HCT116 (cell line): Measurements from ENCODE around the gene MPP2. TPM values are rescaled to one million over a fixed set of nuclear protein-coding genes. Genes with fewer than 3 reads are reported as not detected.

Source experiments
- ATAC-seq: fragments of 200-7000 bp; cut with Tn5 transposase; 2 replicates; pipeline ENCODE4 v1.9.1; 2020; ENCODE audit warnings: mild to moderate bottlenecking, moderate library complexity
- BruUV-seq: library from RNA; stranded (reverse); fragments of 400-500 nt; replicated peaks from 2 replicates; lab custom pipeline; 2021; lab: Mats Ljungman, UMichigan
- CTCF ChIA-PET: fragments of 300-600 bp; sonication (Branson Sonifier 250); formaldehyde crosslinking; loops from one replicate; lab custom pipeline; 2021; ENCODE audit warnings: antibody characterized with exemption; lab: Charles Lee
- POLR2A ChIA-PET: fragments of 300-600, 350-600 bp; sonication (Branson Sonifier 250); formaldehyde crosslinking; loops from one replicate; lab custom pipeline; 2021; ENCODE audit warnings: antibody characterized with exemption; lab: Charles Lee
- RAD21 ChIA-PET, 2 experiments: fragments of 300-600 bp; sonication (Branson Sonifier 250); formaldehyde crosslinking; loops; one replicate each; lab custom pipeline; 2023; ENCODE audit warnings: low total read pairs in 2 of 2; ENCODE audit not compliant: uncharacterized antibody in 2 of 2, unreplicated experiment in 2 of 2, low non-redundant PET in 1 of 2; lab: Charles Lee
- DNase-seq: peaks from one replicate; pipeline ENCODE4 v3.0.0-alpha.2; 2010; ENCODE audit warnings: low read depth, low spot score
- H2AFZ ChIP-seq: fragments of 200-600 bp; shearing (Covaris generic), sonication (generic); 2 replicates; pipeline ENCODE4 v1.6.1; 2017; ENCODE audit warnings: low read depth, mixed run types, mixed read lengths, antibody characterized with exemption, low read length; ENCODE audit not compliant: poor library complexity, severe bottlenecking
- H3K27ac ChIP-seq: 2 replicates; pipeline ENCODE4 v1.5.1; 2012; ENCODE audit warnings: low read depth, low read length
- H3K27me3 ChIP-seq: fragments of 200-600 bp; sonication (generic); 2 replicates; pipeline ENCODE4 v1.6.1; 2016; ENCODE audit warnings: mixed run types, low read length, mixed read lengths; ENCODE audit not compliant: insufficient read depth
- H3K36me3 ChIP-seq, 2 experiments: fragments of 200-500 bp in 1 of 2; fragments of 200-600 bp in 1 of 2; sonication (Bioruptor generic) in 1 of 2; sonication (generic) in 1 of 2; 2 replicates each; pipeline versions ENCODE4 v1.5.1 to v1.6.1; 2014 to 2016; ENCODE audit warnings: low read length in 2 of 2, inconsistent platforms in 1 of 2, mixed read lengths in 1 of 2, mixed run types in 1 of 2; ENCODE audit not compliant: insufficient read depth in 2 of 2, control insufficient read depth in 1 of 2
- H3K4me1 ChIP-seq, 2 experiments: fragments of 200-600 bp in 1 of 2; sonication (generic) in 1 of 2; 2 replicates each; pipeline versions ENCODE4 v1.5.1 to v1.6.1; 2012 to 2017; ENCODE audit warnings: low read length in 2 of 2, inconsistent platforms in 1 of 2, mild to moderate bottlenecking in 1 of 2, mixed read lengths in 1 of 2, mixed run types in 1 of 2, moderate library complexity in 1 of 2; ENCODE audit not compliant: insufficient read depth in 2 of 2, control insufficient read depth in 1 of 2
- H3K4me2 ChIP-seq: fragments of 200-600 bp; sonication (generic); 2 replicates; pipeline ENCODE4 v1.6.1; 2017; ENCODE audit warnings: mixed run types, low read length, mixed read lengths
- H3K4me3 ChIP-seq, 2 experiments: fragments of 200-600 bp in 1 of 2; sonication (generic) in 1 of 2; replicated peaks in 1 of 2; 2 replicates each; pipeline ENCODE4 v1.5.1; 2011 to 2016; ENCODE audit warnings: low read length in 2 of 2, control low read depth in 1 of 2, low read depth in 1 of 2, mild to moderate bottlenecking in 1 of 2, mixed read lengths in 1 of 2, mixed run types in 1 of 2
- H3K79me2 ChIP-seq: fragments of 200-600 bp; sonication (generic); 2 replicates; pipeline ENCODE4 v1.6.1; 2017; ENCODE audit warnings: mild to moderate bottlenecking, mixed run types, low read length, moderate library complexity, mixed read lengths; ENCODE audit not compliant: insufficient read depth
- H3K9ac ChIP-seq: fragments of 200-600 bp; sonication (generic); 2 replicates; pipeline ENCODE4 v1.6.1; 2016; ENCODE audit warnings: low read length, mixed read lengths
- H3K9me2 ChIP-seq: fragments of 200-600 bp; sonication (generic), shearing (Covaris generic); 2 replicates; pipeline ENCODE4 v1.6.1; 2017; ENCODE audit warnings: mixed run types, mild to moderate bottlenecking, moderate library complexity; ENCODE audit not compliant: insufficient read depth
- H3K9me3 ChIP-seq, 2 experiments: fragments of 200-500 bp in 1 of 2; fragments of 200-600 bp in 1 of 2; sonication (Bioruptor generic) in 1 of 2; sonication (generic) in 1 of 2; 2 replicates each; pipeline ENCODE4 v1.6.1; 2014 to 2017; ENCODE audit warnings: low read length in 2 of 2, mixed read lengths in 2 of 2, inconsistent platforms in 1 of 2, low read depth in 1 of 2, mild to moderate bottlenecking in 1 of 2, mixed run types in 1 of 2, moderate library complexity in 1 of 2; ENCODE audit not compliant: control insufficient read depth in 1 of 2, insufficient read depth in 1 of 2
- H4K20me1 ChIP-seq: fragments of 200-600 bp; sonication (generic), shearing (Covaris generic); 2 replicates; pipeline ENCODE4 v1.6.1; 2017; ENCODE audit warnings: mixed run types, mild to moderate bottlenecking, moderate library complexity; ENCODE audit not compliant: insufficient read depth
- ATF3 ChIP-seq: IDR thresholded peaks from 2 replicates; pipeline ENCODE4 v1.6.1; 2012
- CBX3 ChIP-seq: IDR thresholded peaks from 2 replicates; pipeline ENCODE4 v1.6.1; 2012; ENCODE audit warnings: low read depth
- CEBPB ChIP-seq: IDR thresholded peaks from 2 replicates; pipeline ENCODE4 v1.6.1; 2012; ENCODE audit warnings: low read depth
- CTCF ChIP-seq, 3 experiments: fragments of 200-600 bp in 1 of 3; sonication (generic) in 1 of 3; IDR thresholded peaks in 2 of 3; conservative IDR thresholded peaks in 1 of 3; 2 replicates each; pipeline ENCODE4 v1.5.1; 2012 to 2017; ENCODE audit warnings: low read depth in 2 of 3, low read length in 2 of 3, antibody characterized with exemption in 1 of 3, borderline replicate concordance in 1 of 3, control low read depth in 1 of 3, mild to moderate bottlenecking in 1 of 3, mixed read lengths in 1 of 3, mixed run types in 1 of 3, moderate library complexity in 1 of 3; ENCODE audit not compliant: insufficient read depth in 1 of 3
- EGR1 ChIP-seq: IDR thresholded peaks from 2 replicates; pipeline ENCODE4 v1.6.1; 2012; ENCODE audit warnings: low read depth
- ELF1 ChIP-seq: IDR thresholded peaks from 2 replicates; pipeline ENCODE4 v1.6.1; 2012; ENCODE audit warnings: low read depth, borderline replicate concordance
- EZH2 ChIP-seq: fragments of 200-600 bp; sonication (generic); IDR thresholded peaks from 2 replicates; pipeline ENCODE4 v1.6.1; 2017; ENCODE audit warnings: antibody characterized with exemption, mixed run types
- EZH2phosphoT487 ChIP-seq: fragments of 200-600 bp; IDR thresholded peaks from 2 replicates; pipeline ENCODE4 v1.6.1; 2018; ENCODE audit warnings: antibody characterized with exemption, borderline replicate concordance
- MAX ChIP-seq: IDR thresholded peaks from 2 replicates; pipeline ENCODE4 v1.6.1; 2012
- POLR2A ChIP-seq: IDR thresholded peaks from 2 replicates; pipeline ENCODE4 v1.7.0; 2011; ENCODE audit warnings: borderline replicate concordance; ENCODE audit not compliant: insufficient read depth, insufficient read length; ENCODE audit errors: extremely low read depth
- POLR2AphosphoS5 ChIP-seq: IDR thresholded peaks from 2 replicates; pipeline ENCODE4 v1.6.1; 2011; ENCODE audit warnings: mild to moderate bottlenecking, low read depth, low read length, moderate library complexity
- SP1 ChIP-seq: IDR thresholded peaks from 2 replicates; pipeline ENCODE4 v1.6.1; 2012; ENCODE audit warnings: low read depth
- SRF ChIP-seq: IDR thresholded peaks from 2 replicates; pipeline ENCODE4 v1.6.1; 2012; ENCODE audit warnings: low read depth
- YY1 ChIP-seq: IDR thresholded peaks from 2 replicates; pipeline ENCODE4 v1.6.1; 2011; ENCODE audit warnings: low read length, low read depth, moderate library complexity, mild to moderate bottlenecking; ENCODE audit not compliant: insufficient replicate concordance; ENCODE audit errors: extremely low read depth
- ZBTB33 ChIP-seq: IDR thresholded peaks from 2 replicates; pipeline ENCODE4 v1.6.1; 2011; ENCODE audit warnings: mild to moderate bottlenecking, low read length, moderate library complexity; ENCODE audit not compliant: insufficient replicate concordance; ENCODE audit errors: extremely low read depth
- ZNF274 ChIP-seq: fragments of 200-500 bp; sonication (Bioruptor generic); IDR thresholded peaks from 2 replicates; pipeline ENCODE4 v1.6.1; 2014; ENCODE audit warnings: mild to moderate bottlenecking, low read depth, low read length, inconsistent platforms
- intact Hi-C: fragments of 100-400 bp; cut with micrococcal nuclease; formaldehyde crosslinking; loops from 2 replicates; pipeline ENCODE4 v1.10.0; 2022
- total RNA-seq: library from RNA; stranded (reverse); gene quantifications from one replicate; pipeline ENCODE4 v1.2.1, GENCODE V29; 2021; ENCODE audit not compliant: unreplicated experiment

Gene MPP2
- total RNA-seq, 1 experiment from 2014 or later, result 16.4 TPM

- CTCF ChIA-PET, result no interaction called here
- H3K9me3 ChIP-seq, result no peaks in the 10 kb centered on the region
- H3K79me2 ChIP-seq, result no peaks in the 10 kb centered on the region
- H3K27ac ChIP-seq, result no peak overlapping the region
- H4K20me1 ChIP-seq, result no peaks in the 10 kb centered on the region
- intact Hi-C loops, result no loop called here
- no peaks in the 10 kb centered on the region for H3K27me3 ChIP-seq
- RAD21 ChIA-PET, result no interaction called here
- no peaks in the 10 kb centered on the region for H3K9me2 ChIP-seq
- DNase-seq, result no peak
- H3K9ac ChIP-seq, result no peak overlapping the region
- H2AFZ ChIP-seq, result no peak overlapping the region
- H3K36me3 ChIP-seq, result no peaks in the 10 kb centered on the region
- POLR2A ChIA-PET, result no interaction called here
- no peak overlapping the region for H3K4me2 ChIP-seq
- ATAC-seq, result no peak
- H3K4me3 ChIP-seq, result no peak overlapping the region
- BruUV-seq, result no TSS peak
- no peak for TF ChIP-seq ELF1
- peaks cover 0 to 11% of the 10 kb centered on the region in 2 experiments; a peak in 2 of 4 replicates for H3K4me1 ChIP-seq
Measured at GRCh38 chr17:43935204-43935925, 28.0 kb upstream of the MPP2 start.

- Histone ChIP-seq H2AFZ (no peak overlapping the region), H3K4me2 (no peak overlapping the region), H4K20me1 (no peaks in the 10 kb centered on the region), H3K36me3 (no peaks in the 10 kb centered on the region), H3K9ac (no peak overlapping the region), H3K27me3 (no peaks in the 10 kb centered on the region), H3K4me1 (peaks cover 0 to 3% of the 10 kb centered on the region in 2 experiments; a peak in 2 of 4 replicates)
- no TSS peak for BruUV-seq
- intact Hi-C loops, result no loop called here
- CTCF ChIA-PET, result interaction anchor here (1.7 kb wide), 1 partner anchor 11 kb away, joined by 5 read pairs; no protein-coding TSS in a partner anchor
- TF ChIP-seq ZBTB33 (no peak), ELF1 (no peak), POLR2AphosphoS5 (no peak), ATF3 (no peak), EGR1 (no peak), EZH2 (no peak), CEBPB (no peak), POLR2A (no peak), MAX (no peak), YY1 (no peak), CTCF (IDR thresholded peaks at IDR 0.05 in 2 of 3, conservative IDR thresholded peaks at IDR 0.05 in 1 of 3; ENCODE audit: borderline replicate concordance in 1 of 3, insufficient read depth in 1 of 3, low read depth in 2 of 3, low read length in 2 of 3) (no peak), EZH2phosphoT487 (no peak), ZNF274 (no peak), SP1 (no peak), CBX3 (no peak), SRF (no peak)
- TF ChIP-seq, all 23 proteins: peak for 0
- no peak for DNase-seq
- no peak for ATAC-seq
- H3K9me3 ChIP-seq, result no peaks in the 10 kb centered on the region
- ChIA-PET POLR2A (no interaction called here), RAD21 (no interaction called here)
- H3K4me3 ChIP-seq, result no peak overlapping the region
- no peak overlapping the region for H3K27ac ChIP-seq
- H3K9me2 ChIP-seq, result no peaks in the 10 kb centered on the region
- H3K79me2 ChIP-seq, result no peaks in the 10 kb centered on the region
Measured at GRCh38 chr17:43932923-43933322, 25.6 kb upstream of the MPP2 start.
